ENCODE measurements around the gene IL1RAPL2. TPM values are rescaled to one million over a fixed set of nuclear protein-coding genes. Genes with fewer than 3 reads are reported as not detected.

IL1RAPL2 gene
- total RNA-seq, 4 donors from 2014 or later = 0.50 to 1.3 (median 0.67) TPM

- intact Hi-C loops (cut with DNase I) = no loop called here
- Histone ChIP-seq H3K4me1 (no peaks in the 10 kb centered on the region), H3K36me3 (no peaks in the 10 kb centered on the region), H3K27ac (replicated peaks in 1 of 4) (no peak overlapping the region), H3K27me3 (no peaks in the 10 kb centered on the region), H3K9me3 (no peaks in the 10 kb centered on the region), H3K4me3 (no peak overlapping the region)
- no peak for TF ChIP-seq EP300 (IDR thresholded peaks at IDR 0.05)
- TF ChIP-seq POLR2A (IDR thresholded peaks at IDR 0.05; ENCODE audit: low read depth) = no peak
- TF ChIP-seq POLR2AphosphoS5 (IDR thresholded peaks at IDR 0.05) = no peak
- no peak for TF ChIP-seq CTCF (IDR thresholded peaks at IDR 0.05)
- 68% methylated on average over 1 of the region's 1 CpG for WGBS
- DNase-seq (ENCODE audit: extremely low spot score) = no peak
Measured at GRCh38 chrX:104745152-104745551, 179.2 kb downstream of the IL1RAPL2 start.

- DNase-seq (ENCODE audit: extremely low spot score) = no peak
- TF ChIP-seq CTCF (IDR thresholded peaks at IDR 0.05) = no peak
- no peak for TF ChIP-seq EP300 (IDR thresholded peaks at IDR 0.05)
- no peak for TF ChIP-seq POLR2AphosphoS5 (IDR thresholded peaks at IDR 0.05)
- no peak for TF ChIP-seq POLR2A (IDR thresholded peaks at IDR 0.05; ENCODE audit: low read depth)
- H3K27me3 ChIP-seq = no peaks in the 10 kb centered on the region
- no peak overlapping the region for H3K4me3 ChIP-seq
- no peaks in the 10 kb centered on the region for H3K36me3 ChIP-seq
- H3K9me3 ChIP-seq = no peaks in the 10 kb centered on the region
- no peaks in the 10 kb centered on the region for H3K4me1 ChIP-seq
- H3K27ac ChIP-seq (replicated peaks in 1 of 4) = no peak overlapping the region
- intact Hi-C loops (cut with DNase I) = no loop called here
- 48% methylated on average over 2 of the region's 2 CpGs for WGBS
Measured at GRCh38 chrX:104749951-104750610, 184.1 kb downstream of the IL1RAPL2 start.

- peaks cover 0 to 14% (median 0%) of the 10 kb centered on the region in 4 donors for H3K9me3 ChIP-seq
Measured at GRCh38 chrX:104762641-104763040, 196.6 kb downstream of the IL1RAPL2 start.

GRCh38 chrX:104789784-104790183 is 223.8 kb downstream of the IL1RAPL2 start:
- peaks cover 0 to 7% (median 0%) of the 10 kb centered on the region in 4 donors for H3K27me3 ChIP-seq
- DNase-seq (ENCODE audit: extremely low spot score) = no peak
- H3K9me3 ChIP-seq = no peaks in the 10 kb centered on the region
- no peaks in the 10 kb centered on the region for H3K36me3 ChIP-seq
- no peak overlapping the region for H3K4me3 ChIP-seq
- no peak overlapping the region for H3K27ac ChIP-seq (replicated peaks in 1 of 4)
- TF ChIP-seq EP300 (IDR thresholded peaks at IDR 0.05) (no peak), POLR2A (IDR thresholded peaks at IDR 0.05; ENCODE audit: low read depth) (no peak), CTCF (IDR thresholded peaks at IDR 0.05) (no peak), POLR2AphosphoS5 (IDR thresholded peaks at IDR 0.05) (no peak)
- no peaks in the 10 kb centered on the region for H3K4me1 ChIP-seq
- intact Hi-C loops (cut with DNase I) = no loop called here

More at GRCh38 chrX:104762641-104763040, 196.6 kb downstream of the IL1RAPL2 start:
- no peaks in the 10 kb centered on the region for H3K36me3 ChIP-seq
- TF ChIP-seq POLR2A (IDR thresholded peaks at IDR 0.05; ENCODE audit: low read depth) (no peak), CTCF (IDR thresholded peaks at IDR 0.05) (no peak), EP300 (IDR thresholded peaks at IDR 0.05) (no peak), POLR2AphosphoS5 (IDR thresholded peaks at IDR 0.05) (no peak)
- intact Hi-C loops (cut with DNase I) = no loop called here
- H3K4me1 ChIP-seq = no peaks in the 10 kb centered on the region
- H3K27ac ChIP-seq (replicated peaks in 1 of 4) = no peak overlapping the region
- DNase-seq (ENCODE audit: extremely low spot score) = no peak
- H3K27me3 ChIP-seq = no peaks in the 10 kb centered on the region
- no peak overlapping the region for H3K4me3 ChIP-seq

GRCh38 chrX:104795804-104796203 is 229.8 kb downstream of the IL1RAPL2 start:
- 40% methylated on average over 1 of the region's 1 CpG for WGBS
- H3K9me3 ChIP-seq = no peaks in the 10 kb centered on the region
- intact Hi-C loops (cut with DNase I) = no loop called here

More at GRCh38 chrX:104795804-104796203, 229.8 kb downstream of the IL1RAPL2 start:
- no peaks in the 10 kb centered on the region for H3K4me1 ChIP-seq
- H3K36me3 ChIP-seq = no peaks in the 10 kb centered on the region
- H3K27me3 ChIP-seq = peaks cover 0 to 3% (median 0%) of the 10 kb centered on the region in 4 donors
- no peak overlapping the region for H3K27ac ChIP-seq (replicated peaks in 1 of 4)
- no peak for DNase-seq (ENCODE audit: extremely low spot score)
- TF ChIP-seq POLR2AphosphoS5 (IDR thresholded peaks at IDR 0.05) = no peak
- no peak for TF ChIP-seq POLR2A (IDR thresholded peaks at IDR 0.05; ENCODE audit: low read depth)
- TF ChIP-seq CTCF (IDR thresholded peaks at IDR 0.05) = no peak
- no peak for TF ChIP-seq EP300 (IDR thresholded peaks at IDR 0.05)
- H3K4me3 ChIP-seq = no peak overlapping the region

All from esophagus muscularis mucosa (tissue), 4 donors.